Thymus (tissue), 11 donors: ENCODE measurements around the gene POLR2H. TPM values are rescaled to one million over a fixed set of nuclear protein-coding genes. Genes with fewer than 3 reads are reported as not detected.

Source experiments
- DNase-seq, 9 donors: peaks; one replicate each; pipeline ENCODE4 v3.0.0-alpha.2; 2013; ENCODE audit warnings: low spot score in 9 of 9, low read depth in 6 of 9, missing footprints in 1 of 9
- H3K27ac ChIP-seq, 2 donors: one replicate each; pipeline ENCODE4 v1.5.1; 2013; ENCODE audit warnings: control low read depth in 1 of 2, low read depth in 1 of 2, low read length in 1 of 2, mild to moderate bottlenecking in 1 of 2, moderate library complexity in 1 of 2
- H3K27me3 ChIP-seq, 2 donors: one replicate each; pipeline ENCODE4 v1.5.1; 2013; ENCODE audit warnings: low read length in 1 of 2; ENCODE audit not compliant: control insufficient read depth in 2 of 2, insufficient read depth in 1 of 2
- H3K36me3 ChIP-seq, 2 donors: one replicate each; pipeline ENCODE4 v1.5.1; 2013; ENCODE audit warnings: low read length in 1 of 2, mild to moderate bottlenecking in 1 of 2, moderate library complexity in 1 of 2; ENCODE audit not compliant: control insufficient read depth in 2 of 2, insufficient read depth in 2 of 2
- H3K4me1 ChIP-seq, 2 donors: one replicate each; pipeline ENCODE4 v1.5.1; 2013; ENCODE audit warnings: low read length in 2 of 2; ENCODE audit not compliant: control insufficient read depth in 2 of 2, insufficient read depth in 2 of 2
- H3K4me3 ChIP-seq, 2 donors: one replicate each; pipeline ENCODE4 v1.5.1; 2013; ENCODE audit warnings: low read length in 2 of 2, control low read depth in 1 of 2, mild to moderate bottlenecking in 1 of 2
- H3K9me3 ChIP-seq, 2 donors: one replicate each; pipeline ENCODE4 v1.5.1; 2013; ENCODE audit warnings: low read length in 1 of 2, mild to moderate bottlenecking in 1 of 2; ENCODE audit not compliant: control insufficient read depth in 2 of 2, insufficient read depth in 1 of 2
- WGBS: extraction: QIAGEN DNeasy Blood & Tissue Kit; methylation state at CpG from one replicate; pipeline ENCODE4 v1.1.7; 2013; 5-methylcytosine and 5-hydroxymethylcytosine counted together
- polyA plus RNA-seq: library from polyadenylated mRNA; stranded (reverse); fragments of 200-250 nt; gene quantifications from one replicate; pipeline ENCODE4 v1.2.3, GENCODE V29; 2013
- total RNA-seq: library from RNA; stranded (reverse); fragments of 120-200 nt; gene quantifications from one replicate; pipeline ENCODE4 v1.2.4, GENCODE V29; 2013
- donor health status: healthy.

The POLR2H gene
- total and polyA plus RNA-seq, 2 donors = 76.0 to 117 TPM

GRCh38 chr3:184361932-184362667 lies 590 bp downstream of the POLR2H start:
- DNase-seq = peak in 6 of 9 donors; percentile 13 to 59 (median 20)
- Histone ChIP-seq H3K27me3 (peaks cover 7 to 42% of the 10 kb centered on the region in 2 donors), H3K36me3 (peaks cover 5 to 17% of the 10 kb centered on the region in 2 donors), H3K4me3 (peak overlapping the region; percentile 77 to 83), H3K4me1 (peaks cover 9 to 18% of the 10 kb centered on the region in 2 donors), H3K9me3 (peaks cover 2 to 3% of the 10 kb centered on the region in 2 donors), H3K27ac (peak overlapping the region; percentile 87 to 92)
- WGBS = under 1% methylated on average over 38 of the region's 38 CpGs

DNA sequence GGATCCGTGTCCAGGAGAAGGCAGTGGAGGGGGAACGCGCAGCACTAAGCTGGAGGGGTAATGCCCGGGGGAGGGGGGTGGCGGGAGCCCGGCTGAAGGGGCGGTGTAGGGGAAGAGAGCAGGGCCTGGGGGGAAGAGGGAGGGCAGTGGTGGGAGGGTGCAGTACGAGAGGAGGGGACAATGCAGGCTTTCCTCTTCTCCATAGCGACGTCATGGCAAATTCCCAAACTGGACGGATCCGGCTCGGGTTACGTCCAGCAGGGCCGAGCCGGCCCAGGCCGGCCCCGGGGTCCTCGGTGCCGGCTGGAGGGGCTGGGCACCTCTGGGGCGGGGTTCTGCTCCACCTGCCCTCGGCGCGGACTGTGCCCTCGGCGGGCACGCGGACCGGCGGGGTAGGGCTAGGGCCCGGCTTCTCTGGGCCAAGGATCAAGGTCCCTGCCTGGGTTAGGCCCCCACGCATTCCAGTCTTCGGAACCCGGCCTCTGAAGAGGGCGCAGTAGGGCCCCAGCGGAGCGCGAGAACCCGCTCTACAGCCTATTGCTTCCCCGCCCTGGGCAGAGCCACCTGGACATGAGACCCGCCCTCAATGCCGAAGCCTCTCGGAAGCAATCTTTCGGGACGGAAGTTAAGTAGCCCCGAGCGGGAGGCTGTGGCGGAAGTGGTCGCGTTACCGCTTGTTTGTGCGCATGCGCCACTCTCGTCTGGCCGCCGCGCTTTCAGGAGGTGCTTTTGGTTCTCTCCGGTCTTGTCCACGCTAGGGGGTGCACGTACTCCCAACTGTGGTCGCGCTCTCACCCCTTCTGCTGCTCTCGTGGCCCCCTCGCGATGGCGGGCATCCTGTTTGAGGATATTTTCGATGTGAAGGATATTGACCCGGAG lies 1.4 kb downstream of the POLR2H start:
- under 1% methylated on average over 68 of the region's 68 CpGs for WGBS

DNA sequence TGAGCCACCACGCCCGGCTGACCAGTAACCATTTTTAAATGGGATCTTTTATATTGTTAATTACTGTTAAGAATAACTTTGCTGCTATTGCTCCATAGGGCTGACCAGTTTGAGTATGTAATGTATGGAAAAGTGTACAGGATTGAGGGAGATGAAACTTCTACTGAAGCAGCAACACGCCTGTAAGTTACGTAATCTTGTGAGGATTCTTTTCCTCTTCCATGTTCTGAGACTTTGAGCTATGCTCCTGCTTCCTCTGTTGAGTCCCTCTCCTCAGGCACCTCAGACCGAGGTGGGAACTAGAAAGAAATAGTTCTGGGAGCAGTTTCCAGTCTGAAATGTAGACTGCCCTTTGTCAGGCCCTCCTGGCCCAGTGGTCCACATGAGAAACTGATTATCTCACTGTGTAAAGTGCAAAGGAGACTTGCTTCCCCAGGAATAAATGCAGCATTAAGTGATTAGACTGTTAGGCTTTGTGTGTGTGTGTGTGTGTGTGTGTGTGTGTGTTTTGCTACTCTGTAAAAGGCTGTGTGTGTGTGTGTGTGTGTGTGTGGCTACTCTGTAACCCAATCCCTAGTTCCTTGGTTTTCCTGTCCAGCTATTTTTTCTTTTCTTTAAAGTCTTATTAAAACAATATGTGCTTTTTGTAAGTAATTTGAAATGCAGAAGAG lies 5.2 kb downstream of the POLR2H start:
- Histone ChIP-seq H3K36me3 (peaks cover 16 to 35% of the 10 kb centered on the region in 2 donors), H3K27ac (no peak overlapping the region), H3K9me3 (peaks cover 0 to 2% of the 10 kb centered on the region in 2 donors), H3K4me3 (no peak overlapping the region), H3K4me1 (peaks cover 3 to 12% of the 10 kb centered on the region in 2 donors), H3K27me3 (peaks cover 0 to 9% of the 10 kb centered on the region in 2 donors)
- WGBS = 97% methylated on average over 5 of the region's 5 CpGs
- DNase-seq = no peak

More for the DNA sequence above, 1.4 kb downstream of the POLR2H start:
- Histone ChIP-seq H3K27ac (peak overlapping the region; percentile 87 to 92), H3K4me3 (peak overlapping the region; percentile 77 to 83), H3K27me3 (peaks cover 7 to 41% of the 10 kb centered on the region in 2 donors), H3K36me3 (peaks cover 9 to 20% of the 10 kb centered on the region in 2 donors), H3K9me3 (peaks cover 0 to 2% of the 10 kb centered on the region in 2 donors), H3K4me1 (peaks cover 9 to 18% of the 10 kb centered on the region in 2 donors)
- DNase-seq = peak; percentile 84 to 97 (median 91)

DNA sequence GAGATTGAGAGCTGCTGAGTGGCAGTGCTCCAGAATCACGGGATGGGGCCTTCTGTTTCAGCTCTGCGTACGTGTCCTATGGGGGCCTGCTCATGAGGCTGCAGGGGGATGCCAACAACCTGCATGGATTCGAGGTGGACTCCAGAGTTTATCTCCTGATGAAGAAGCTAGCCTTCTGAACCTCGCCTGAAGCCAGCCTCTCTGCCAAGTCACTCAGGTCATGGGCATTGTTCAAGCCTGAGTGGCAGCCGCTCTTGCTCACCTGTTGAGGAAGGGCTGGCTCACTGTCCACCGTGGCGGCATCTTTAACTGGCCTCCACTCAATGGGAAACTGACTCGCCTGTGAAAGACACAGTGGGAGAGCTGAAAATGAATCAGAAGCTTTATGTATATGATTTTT lies 6.6 kb downstream of the POLR2H start:
- Histone ChIP-seq H3K27ac (no peak overlapping the region), H3K4me3 (no peak overlapping the region), H3K36me3 (peaks cover 16 to 35% of the 10 kb centered on the region in 2 donors), H3K27me3 (peaks cover 0 to 6% of the 10 kb centered on the region in 2 donors), H3K9me3 (peaks cover 0 to 2% of the 10 kb centered on the region in 2 donors), H3K4me1 (peaks cover 0 to 7% of the 10 kb centered on the region in 2 donors)
- 97% methylated on average over 9 of the region's 9 CpGs for WGBS
- no peak for DNase-seq

DNA sequence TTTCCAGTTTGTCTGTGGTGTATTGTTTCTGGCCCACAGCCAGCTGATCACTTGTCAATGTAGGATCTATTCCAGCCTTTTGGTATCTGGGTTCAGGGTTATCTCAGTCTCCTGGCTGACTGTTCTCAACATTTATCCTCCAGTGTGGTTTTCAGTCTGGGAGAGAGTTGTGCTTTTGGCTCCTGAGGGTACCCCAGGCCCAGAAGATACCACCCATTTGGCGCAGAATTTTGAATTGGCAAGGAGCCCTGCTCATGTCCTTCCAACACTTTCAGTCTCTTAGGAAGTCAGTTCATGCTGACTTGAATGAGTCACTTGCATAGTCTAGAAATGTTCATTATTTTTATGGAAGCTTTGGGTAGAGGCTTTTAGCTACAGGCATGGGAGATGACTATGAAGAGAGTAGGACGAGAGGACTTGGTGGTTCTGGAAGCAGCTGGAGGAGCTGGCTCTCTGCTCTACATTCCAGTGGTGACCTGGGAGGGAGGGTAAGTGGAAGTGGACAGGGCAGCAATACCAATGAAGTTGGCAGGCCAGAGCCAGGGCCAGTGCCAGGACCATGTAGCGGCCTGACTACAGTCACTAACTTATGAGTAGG lies 7.2 kb downstream of the POLR2H start:
- DNase-seq = no peak
- WGBS = 93% methylated on average over 3 of the region's 3 CpGs

DNA sequence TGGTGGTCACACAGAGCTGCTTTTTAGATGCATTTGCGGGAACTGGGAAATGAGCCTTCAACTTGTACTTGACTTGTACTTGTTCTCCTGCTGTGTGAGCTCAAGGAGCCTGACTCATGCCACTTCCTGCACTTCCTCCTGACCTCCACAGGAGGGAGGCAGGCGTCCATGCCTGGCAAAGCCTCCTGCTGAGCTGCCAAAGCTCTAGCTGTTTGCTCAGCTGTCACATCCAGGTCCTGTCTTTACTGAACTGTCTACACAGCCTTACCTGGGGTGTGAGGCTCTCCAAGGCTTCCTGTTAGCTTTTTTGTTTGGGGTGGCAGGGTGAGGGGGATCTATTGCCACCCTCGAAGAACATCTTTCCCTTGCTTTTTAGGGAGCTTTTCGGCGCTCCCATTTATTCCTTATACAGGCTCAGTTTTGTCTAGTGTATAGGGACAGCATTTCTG lies 10.1 kb downstream of the POLR2H start:
- Histone ChIP-seq H3K9me3 (no peaks in the 10 kb centered on the region), H3K36me3 (peaks cover 16 to 22% of the 10 kb centered on the region in 2 donors), H3K27ac (no peak overlapping the region), H3K27me3 (peaks cover 2 to 22% of the 10 kb centered on the region in 2 donors), H3K4me1 (no peaks in the 10 kb centered on the region), H3K4me3 (no peak overlapping the region)
- 53% methylated on average over 5 of the region's 5 CpGs for WGBS
- peak in 7 of 9 donors; percentile 30 to 79 (median 48) for DNase-seq

More for the DNA sequence above, 7.2 kb downstream of the POLR2H start:
- peaks cover 0 to 5% of the 10 kb centered on the region in 2 donors for H3K4me1 ChIP-seq
- no peaks in the 10 kb centered on the region for H3K9me3 ChIP-seq
- no peak overlapping the region for H3K4me3 ChIP-seq
- H3K27ac ChIP-seq = no peak overlapping the region
- peaks cover 0 to 12% of the 10 kb centered on the region in 2 donors for H3K27me3 ChIP-seq
- peaks cover 16 to 35% of the 10 kb centered on the region in 2 donors for H3K36me3 ChIP-seq

GRCh38 chr3:184372296-184372821 lies 10.8 kb downstream of the POLR2H start:
- peaks cover 11 to 18% of the 10 kb centered on the region in 2 donors for H3K36me3 ChIP-seq
- H3K4me3 ChIP-seq = no peak overlapping the region
- no peaks in the 10 kb centered on the region for H3K9me3 ChIP-seq
- no peak overlapping the region for H3K27ac ChIP-seq
- peaks cover 0 to 2% of the 10 kb centered on the region in 2 donors for H3K4me1 ChIP-seq
- peaks cover 7 to 28% of the 10 kb centered on the region in 2 donors for H3K27me3 ChIP-seq
- DNase-seq = no peak
- 90% methylated on average over 8 of the region's 8 CpGs for WGBS

- no peak overlapping the region for H3K27ac ChIP-seq
- H3K4me1 ChIP-seq = peaks cover 0 to 8% of the 10 kb centered on the region in 2 donors
- no peaks in the 10 kb centered on the region for H3K9me3 ChIP-seq
- peaks cover 8 to 15% of the 10 kb centered on the region in 2 donors for H3K36me3 ChIP-seq
- WGBS = 91% methylated on average over 5 of the region's 5 CpGs
- DNase-seq = no peak
- H3K4me3 ChIP-seq = no peak overlapping the region
- peaks cover 12 to 34% of the 10 kb centered on the region in 2 donors for H3K27me3 ChIP-seq
Observed at GRCh38 chr3:184372911-184373310, 11.4 kb downstream of the POLR2H start.
